HG02623 (cell line): ENCODE data around the gene OSBPL10.

Source experiments
- ATAC-seq: cut with Tn5 transposase; IDR thresholded peaks from one replicate; pipeline ENCODE4 v1.9.1; 2021; ENCODE audit warnings: moderate library complexity; ENCODE audit not compliant: unreplicated experiment

OSBPL10 gene

DNA sequence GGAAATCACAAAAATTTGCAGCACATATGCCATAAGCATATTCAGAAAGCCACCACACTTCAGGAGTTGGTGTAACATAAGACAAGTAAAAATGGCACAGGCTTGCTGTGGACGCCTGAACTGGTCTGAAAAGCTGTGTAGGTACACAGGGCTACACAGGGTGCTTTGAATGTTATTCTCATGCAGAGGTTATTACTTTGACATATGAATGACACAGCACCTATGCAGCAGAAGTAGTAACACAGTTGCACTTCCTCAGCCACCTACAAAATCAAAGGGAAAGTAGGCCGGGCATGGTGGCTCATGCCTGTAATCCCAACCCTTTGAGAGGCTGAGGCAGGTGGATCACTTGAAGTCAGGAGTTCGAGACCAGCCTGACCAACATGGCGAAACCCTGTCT, 54.5 kb downstream of the OSBPL10 start:
- ATAC-seq: no peak

GRCh38 chr3:31925271-31925630, 55.8 kb downstream of the OSBPL10 start:
- no peak for ATAC-seq

- no peak for ATAC-seq
Observed at GRCh38 chr3:31924610-31925270, 56.3 kb downstream of the OSBPL10 start.

DNA sequence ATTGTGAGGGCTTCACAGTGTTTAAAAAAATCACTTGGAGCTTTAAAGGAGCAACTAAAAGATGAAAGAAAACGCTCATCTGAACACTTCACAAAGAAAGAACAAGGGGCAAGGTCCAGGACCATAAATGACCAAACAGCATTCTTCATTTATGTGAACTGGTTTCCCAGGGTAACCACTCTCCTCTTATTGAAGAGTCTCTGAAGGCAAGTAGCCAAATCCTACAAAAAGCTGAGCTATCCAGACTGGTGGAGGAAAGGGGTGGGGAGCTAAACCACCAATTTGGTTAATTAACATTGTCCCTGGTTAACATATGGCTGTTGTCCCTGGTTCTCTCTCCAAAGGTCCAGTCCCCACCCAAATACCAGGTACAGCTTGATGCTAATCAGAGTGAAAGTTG, 58.1 kb downstream of the OSBPL10 start:
- ATAC-seq: no peak

DNA sequence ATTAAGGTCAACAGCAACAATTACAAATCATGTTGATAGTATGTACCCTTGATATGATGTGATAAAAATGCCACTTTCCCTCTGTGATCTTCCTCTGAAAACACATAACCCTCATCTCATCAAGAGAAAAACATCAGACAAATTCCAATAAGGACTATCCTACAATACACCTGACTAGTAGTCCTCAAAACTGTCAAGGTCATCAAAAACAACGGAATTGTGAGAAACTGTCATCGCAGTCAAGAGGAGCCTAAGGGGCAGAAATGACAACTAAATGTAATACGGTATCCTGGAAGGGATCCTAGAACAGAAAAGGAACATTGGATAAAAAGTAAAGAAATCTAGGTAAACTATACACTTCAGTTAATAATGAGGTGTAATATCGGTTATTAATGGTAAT, 59.2 kb downstream of the OSBPL10 start:
- no peak for ATAC-seq

- ATAC-seq: no peak
Observed at GRCh38 chr3:31920310-31920709, 60.8 kb downstream of the OSBPL10 start.

DNA sequence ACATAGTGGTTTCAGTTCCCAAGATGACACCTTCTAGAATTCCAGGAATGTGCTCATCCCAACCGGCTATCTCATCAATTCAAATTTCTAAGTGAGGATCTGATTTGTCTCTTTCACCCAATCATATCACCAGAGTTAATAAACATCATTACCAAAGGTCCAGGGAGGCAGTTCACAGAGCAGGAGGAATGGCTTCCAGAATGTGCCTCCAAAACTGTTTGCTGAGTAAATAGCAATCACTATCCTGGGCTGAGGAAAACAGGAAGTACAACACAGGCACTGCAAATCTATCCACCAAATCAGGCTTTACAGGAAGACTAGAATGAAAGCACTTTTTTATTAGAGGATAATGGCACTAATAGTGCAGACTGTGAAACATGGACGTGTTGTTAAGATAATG, 61.5 kb downstream of the OSBPL10 start:
- ATAC-seq: no peak

DNA sequence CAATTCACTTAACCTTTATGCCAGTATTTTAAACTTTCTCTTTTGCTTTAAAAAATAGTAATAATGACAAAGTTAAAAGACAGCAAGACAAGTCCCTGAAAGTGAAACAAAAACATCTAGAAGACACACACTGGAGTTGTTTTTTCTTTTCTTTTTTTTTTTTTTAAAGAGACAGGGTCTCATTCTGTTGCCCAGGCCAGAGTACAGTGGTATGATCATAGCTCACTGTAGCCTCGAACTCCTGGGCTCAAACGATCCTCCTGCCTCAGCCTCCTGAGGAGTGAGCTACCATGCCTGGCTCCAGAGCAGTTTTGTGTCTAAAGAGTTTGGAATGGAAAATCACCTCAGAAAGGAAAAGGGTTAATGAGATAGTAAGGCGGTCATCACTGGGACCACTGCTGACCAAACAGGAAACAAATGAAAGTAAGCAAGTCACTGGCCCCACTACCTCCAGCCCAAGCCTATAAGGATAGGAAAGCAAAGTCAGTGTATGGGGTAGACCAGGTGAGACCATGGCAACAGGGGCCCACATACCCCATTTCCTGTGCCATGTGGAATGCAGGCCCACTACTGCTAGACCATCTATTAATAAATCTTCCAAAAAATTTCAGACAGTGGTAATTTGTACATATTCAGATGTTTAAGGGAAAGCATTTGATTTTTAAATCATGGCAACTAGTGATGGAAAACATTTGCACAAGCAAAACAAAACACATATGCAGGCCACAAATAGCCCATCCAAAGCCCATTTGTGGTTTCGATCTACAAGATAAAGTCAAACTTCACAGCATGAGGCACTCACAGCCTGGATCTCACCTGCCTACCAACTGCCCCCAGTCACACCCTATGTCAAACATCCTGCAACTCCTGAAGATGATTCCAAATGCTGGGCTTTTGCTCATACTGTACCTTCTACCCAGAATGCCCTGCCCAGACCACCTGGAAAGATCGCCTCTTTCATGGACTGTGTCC, 62.6 kb downstream of the OSBPL10 start:
- ATAC-seq: peak; percentile 48

GRCh38 chr3:31917303-31918005, 63.6 kb downstream of the OSBPL10 start:
- peak; percentile 87 for ATAC-seq

GRCh38 chr3:31911643-31912042, 69.4 kb downstream of the OSBPL10 start:
- no peak for ATAC-seq

DNA sequence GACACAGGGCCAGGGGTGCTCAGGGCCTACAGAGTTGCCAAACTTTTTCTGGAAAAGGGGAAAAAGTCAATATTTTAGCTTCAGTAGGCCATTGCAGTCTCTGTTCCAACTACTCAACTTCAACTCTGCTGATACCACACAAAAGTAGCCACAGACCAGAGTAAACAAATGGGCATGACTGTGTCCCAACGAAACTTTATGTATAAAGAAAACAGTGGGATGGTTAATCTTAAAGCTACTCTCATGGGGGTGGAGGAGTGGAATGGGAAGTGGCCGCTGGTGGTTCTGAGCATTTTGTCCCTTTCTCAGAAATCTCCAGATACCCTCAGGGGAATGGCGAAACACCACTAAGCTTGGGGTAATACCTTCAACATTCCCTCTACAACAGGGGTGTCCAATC, 69.9 kb downstream of the OSBPL10 start:
- no peak for ATAC-seq

- no peak for ATAC-seq
Observed at GRCh38 chr3:31909455-31909854, 71.6 kb downstream of the OSBPL10 start.

DNA sequence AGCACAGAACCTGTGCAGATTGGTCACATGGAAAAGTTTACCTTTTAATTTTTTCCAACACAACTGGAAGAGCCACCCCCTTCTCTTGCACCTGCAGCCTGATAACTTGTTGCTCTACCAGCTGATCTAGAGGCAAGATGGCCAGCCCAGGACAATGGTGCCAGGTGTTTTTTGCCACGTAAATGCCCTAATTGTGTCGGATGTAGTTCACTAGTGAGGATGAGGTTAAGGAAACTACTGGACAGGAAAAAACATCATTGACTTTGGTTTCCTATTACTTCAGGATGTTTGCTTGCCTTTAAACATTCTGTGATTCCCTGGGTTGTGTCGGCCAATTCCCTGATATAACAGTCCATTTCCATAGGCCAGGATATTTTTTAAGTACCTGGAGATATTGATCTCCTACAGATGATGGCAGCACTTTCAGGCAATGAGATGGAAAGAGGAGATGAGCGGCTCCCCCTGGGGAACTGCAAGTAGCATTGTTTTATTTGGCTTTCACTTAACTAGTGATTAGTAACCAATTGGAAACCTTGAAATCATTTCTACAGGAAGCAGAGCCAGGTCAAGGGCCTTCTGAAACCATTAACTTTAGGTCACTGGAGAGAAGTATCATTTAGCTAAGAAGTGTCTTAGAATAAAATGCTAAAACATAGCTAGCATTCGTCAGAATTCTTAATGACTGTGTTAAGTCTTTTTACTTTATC, 72.5 kb downstream of the OSBPL10 start:
- no peak for ATAC-seq

DNA sequence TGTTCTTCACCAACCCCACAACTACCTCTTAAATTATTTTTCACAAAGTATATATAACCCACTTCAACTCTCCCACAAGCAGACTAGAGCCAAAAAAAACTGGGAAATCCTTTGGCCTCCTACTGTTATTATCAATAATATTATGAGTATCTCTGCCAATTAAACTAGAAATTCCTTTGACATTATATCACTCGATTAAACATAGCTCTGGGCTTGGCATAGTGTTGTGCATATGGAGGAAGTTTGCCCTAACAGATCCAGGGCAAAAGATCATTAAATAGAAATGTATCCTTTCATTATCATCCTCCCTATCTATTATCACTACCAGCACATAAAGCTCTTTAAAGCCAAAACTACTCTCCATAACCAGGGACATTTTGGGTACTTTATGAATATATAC, 74.9 kb downstream of the OSBPL10 start:
- ATAC-seq: no peak

DNA sequence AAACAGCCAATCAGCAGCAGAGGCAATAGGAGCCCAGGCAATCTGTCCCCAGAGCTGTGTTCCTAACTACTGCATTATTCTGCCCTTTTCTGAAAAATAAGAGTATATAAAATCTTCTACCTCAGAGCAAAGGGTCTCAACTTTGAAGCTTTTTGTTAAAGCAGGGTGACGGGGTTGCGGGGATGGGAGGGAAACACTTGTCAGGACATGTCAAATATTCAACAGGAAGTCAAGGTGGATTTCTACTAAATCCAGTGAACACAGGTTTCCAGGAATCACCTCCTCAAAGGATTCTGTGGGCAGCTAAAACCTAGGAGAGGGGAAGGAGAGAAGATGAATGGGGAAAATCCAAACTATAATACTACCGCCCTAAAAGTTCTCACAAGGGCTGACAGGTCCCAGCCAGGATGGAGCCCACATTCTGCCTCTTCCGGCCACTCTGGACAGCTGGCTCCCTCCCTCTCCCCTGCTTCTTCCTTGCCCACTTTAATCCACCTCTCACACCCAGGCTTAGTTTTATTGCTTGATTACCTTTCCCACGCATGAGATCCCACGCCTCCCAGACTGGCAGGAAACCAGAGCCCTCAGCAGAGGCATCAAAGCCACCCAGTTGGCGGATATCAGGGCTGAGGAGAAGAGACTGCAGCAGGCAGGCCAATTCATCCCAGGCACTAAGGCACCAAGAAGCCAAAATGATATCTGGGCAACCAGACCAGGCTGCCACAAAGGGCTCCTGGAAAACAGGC, 77.2 kb downstream of the OSBPL10 start:
- no peak for ATAC-seq

DNA sequence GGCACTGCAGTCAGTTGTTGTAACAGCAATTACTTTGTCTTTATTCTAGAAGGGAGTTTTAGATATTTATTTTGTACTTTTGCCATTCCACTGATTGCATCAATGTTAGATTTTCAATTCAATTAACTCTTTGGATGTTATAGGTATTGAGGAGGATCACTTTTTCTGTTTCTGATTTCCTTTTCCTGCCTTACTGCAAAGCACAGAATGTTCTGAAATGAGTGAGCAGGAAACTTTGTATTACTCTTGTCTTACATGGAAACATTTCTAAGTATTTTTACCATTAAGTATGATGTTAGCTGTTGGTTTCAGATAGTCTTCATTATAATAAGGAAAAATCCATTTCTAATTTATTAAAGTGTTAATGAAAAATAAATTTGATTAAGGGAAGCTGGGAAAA, 80.5 kb downstream of the OSBPL10 start:
- ATAC-seq: no peak

DNA sequence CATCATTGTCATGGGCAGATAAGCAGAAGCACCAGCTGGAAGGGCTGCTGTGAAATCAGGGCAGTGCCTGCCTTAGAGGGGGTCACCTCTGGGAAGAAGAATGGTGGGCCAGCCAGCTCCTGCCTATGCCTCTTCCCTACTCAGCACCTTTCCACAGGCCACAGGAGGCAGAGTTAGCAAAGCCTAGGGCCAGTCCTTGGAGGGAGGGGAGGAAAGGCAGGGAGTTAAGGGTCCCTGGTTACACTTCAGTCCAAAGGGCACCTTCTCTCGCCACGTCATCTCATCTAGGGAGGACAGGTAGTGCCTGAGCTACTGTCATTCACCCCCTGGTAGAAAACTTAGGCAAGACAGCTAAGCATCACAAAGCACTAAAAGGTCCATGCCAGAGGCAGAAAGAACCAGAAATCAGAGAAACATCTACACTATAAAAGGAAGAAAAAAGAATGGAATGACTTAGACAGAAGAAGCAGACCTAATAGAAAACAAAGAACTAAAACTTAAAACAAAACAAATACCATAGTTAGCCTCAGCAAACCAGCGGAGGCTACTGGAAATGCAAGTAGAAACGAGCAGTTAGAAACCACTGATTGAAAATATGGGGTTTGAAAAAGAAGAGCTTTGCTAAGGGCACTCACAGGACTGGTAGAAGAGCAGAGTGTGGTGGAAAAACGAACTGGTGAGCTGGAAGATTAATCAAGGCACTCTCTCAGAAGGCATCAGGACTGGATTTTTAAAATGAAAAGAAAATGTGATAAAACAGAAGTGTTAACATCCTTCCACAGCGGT, 84.2 kb downstream of the OSBPL10 start:
- ATAC-seq: no peak

- ATAC-seq: no peak
Observed at GRCh38 chr3:31896026-31896425, 85.0 kb downstream of the OSBPL10 start.

DNA sequence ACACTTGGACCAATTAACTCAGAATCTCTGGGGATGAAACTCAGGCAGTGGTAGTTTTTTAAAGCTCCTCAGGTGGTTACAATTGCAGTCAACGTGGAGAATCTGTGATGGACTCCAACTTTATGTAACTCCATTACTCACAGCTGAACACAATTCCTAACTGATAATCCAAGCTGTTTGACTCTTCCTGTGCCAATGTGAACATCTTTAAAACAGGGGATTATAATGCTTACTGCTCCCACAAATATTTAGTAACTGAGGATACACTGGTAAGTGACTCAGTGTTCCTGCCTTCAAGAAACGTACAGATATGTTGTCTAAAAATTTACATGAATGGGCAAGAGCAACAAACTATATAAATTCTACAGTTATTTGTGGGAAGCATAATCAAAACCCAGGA, 85.6 kb downstream of the OSBPL10 start:
- ATAC-seq: no peak
